SK-N-SH (cell line): ENCODE results near the gene STYXL1. TPM values are rescaled to one million over a fixed set of nuclear protein-coding genes. Genes with fewer than 3 reads are reported as not detected.

ENCODE experiments used
- CTCF ChIA-PET: fragments of 300-600, 350-600 bp; formaldehyde crosslinking; extraction: SDS; loops from one replicate; lab custom pipeline; 2021; lab: Yijun Ruan, JAX
- POLR2A ChIA-PET: fragments of 350-600 bp; sonication (Branson Sonifier 250); formaldehyde crosslinking; extraction: SDS; loops from one replicate; lab custom pipeline; 2020; ENCODE audit warnings: antibody characterized with exemption, inconsistent platforms; lab: Yijun Ruan, JAX
- DNase-seq: peaks from one replicate; pipeline ENCODE4 v3.0.0; 2012
- H2AFZ ChIP-seq: fragments of 200-600 bp; sonication (generic); 2 replicates; pipeline ENCODE4 v1.8.1; 2016; ENCODE audit warnings: antibody characterized with exemption, mild to moderate bottlenecking, low read depth
- H3F3A ChIP-seq: fragments of 200-600 bp; sonication (generic); replicated peaks from 2 replicates; pipeline ENCODE3; 2016; ENCODE audit warnings: antibody characterized with exemption, mild to moderate bottlenecking; ENCODE audit not compliant: insufficient read depth
- H3K27ac ChIP-seq, 2 experiments: fragments of 200-500 bp in 1 of 2; fragments of 200-600 bp in 1 of 2; sonication (Bioruptor generic) in 1 of 2; sonication (generic), shearing (Covaris generic) in 1 of 2; 2 replicates each; pipeline versions ENCODE4 v1.5.1 to v1.6.1; 2014 to 2016; ENCODE audit warnings: low read depth in 2 of 2, inconsistent platforms in 1 of 2, low read length in 1 of 2, mild to moderate bottlenecking in 1 of 2, mixed read lengths in 1 of 2
- H3K27me3 ChIP-seq: fragments of 200-600 bp; sonication (generic), shearing (Covaris generic); 2 replicates; pipeline ENCODE4 v1.6.1; 2016; ENCODE audit warnings: mixed run types; ENCODE audit not compliant: insufficient read depth
- H3K36me3 ChIP-seq, 2 experiments: fragments of 200-500 bp in 1 of 2; fragments of 200-600 bp in 1 of 2; sonication (Bioruptor generic) in 1 of 2; sonication (generic) in 1 of 2; replicated peaks in 1 of 2; 2 replicates each; pipeline versions ENCODE3 to v1.5.1; 2014 to 2016; ENCODE audit warnings: low read length in 1 of 2, mild to moderate bottlenecking in 1 of 2; ENCODE audit not compliant: insufficient read depth in 2 of 2, control insufficient read depth in 1 of 2
- H3K4me1 ChIP-seq, 2 experiments: fragments of 200-500 bp in 1 of 2; fragments of 200-600 bp in 1 of 2; sonication (Bioruptor generic) in 1 of 2; sonication (generic), shearing (Covaris generic) in 1 of 2; 2 replicates each; pipeline versions ENCODE4 v1.5.1 to v1.6.1; 2014 to 2016; ENCODE audit warnings: low read depth in 1 of 2, low read length in 1 of 2, mixed run types in 1 of 2; ENCODE audit not compliant: insufficient read depth in 2 of 2, control insufficient read depth in 1 of 2
- H3K4me2 ChIP-seq: fragments of 200-600 bp; sonication (generic), shearing (Covaris generic); 2 replicates; pipeline ENCODE4 v1.6.1; 2017; ENCODE audit warnings: mixed run types
- H3K4me3 ChIP-seq, 2 experiments: fragments of 200-500 bp in 1 of 2; fragments of 200-600 bp in 1 of 2; sonication (Bioruptor generic) in 1 of 2; sonication (generic), shearing (Covaris generic) in 1 of 2; 2 replicates each; pipeline versions ENCODE4 v1.5.1 to v1.8.1; 2014 to 2016; ENCODE audit warnings: low read depth in 2 of 2, inconsistent platforms in 1 of 2, low read length in 1 of 2, mild to moderate bottlenecking in 1 of 2, mixed read lengths in 1 of 2, moderate library complexity in 1 of 2
- H3K79me2 ChIP-seq: fragments of 200-600 bp; sonication (generic); 2 replicates; pipeline ENCODE4 v1.8.1; 2017; ENCODE audit warnings: mild to moderate bottlenecking; ENCODE audit not compliant: insufficient read depth
- H3K9ac ChIP-seq: fragments of 200-600 bp; sonication (generic); 2 replicates; pipeline ENCODE4 v1.6.1; 2017; ENCODE audit warnings: mixed run types
- H3K9me2 ChIP-seq: fragments of 200-600 bp; sonication (generic); 2 replicates; pipeline ENCODE4 v1.6.1; 2017; ENCODE audit warnings: mixed run types
- H3K9me3 ChIP-seq: fragments of 200-600 bp; sonication (generic); 2 replicates; pipeline ENCODE4 v1.6.1; 2017; ENCODE audit warnings: mixed run types, mild to moderate bottlenecking, moderate library complexity
- H4K20me1 ChIP-seq: fragments of 200-600 bp; sonication (generic); 2 replicates; pipeline ENCODE4 v1.6.1; 2017; ENCODE audit warnings: mild to moderate bottlenecking, mixed run types; ENCODE audit not compliant: insufficient read depth
- ELF1 ChIP-seq: IDR thresholded peaks from 2 replicates; pipeline ENCODE4 v1.4.0; 2012
- EP300 ChIP-seq, 2 experiments: IDR thresholded peaks; 2 replicates each; pipeline versions ENCODE4 v1.4.0 to v1.6.1; 2012; ENCODE audit warnings: borderline replicate concordance in 1 of 2, low read depth in 1 of 2, low read length in 1 of 2
- FOSL2 ChIP-seq: IDR thresholded peaks from 2 replicates; pipeline ENCODE4 v1.4.0; 2012; ENCODE audit warnings: low read depth, mild to moderate bottlenecking, moderate library complexity, borderline replicate concordance
- FOXJ3 ChIP-seq: sonication (generic); formaldehyde crosslinking; IDR thresholded peaks from 2 replicates; pipeline ENCODE4 v1.5.1; 2020; ENCODE audit warnings: mild to moderate bottlenecking, missing genetic modification reagents
- GABPA ChIP-seq: IDR thresholded peaks from 2 replicates; pipeline ENCODE4 v1.4.0; 2012; ENCODE audit warnings: low read depth, mild to moderate bottlenecking
- IRF3 ChIP-seq: fragments of 150-350 bp; IDR thresholded peaks from 2 replicates; pipeline ENCODE4 v1.6.1; 2016; ENCODE audit warnings: mild to moderate bottlenecking, low read depth, low read length
- MXI1 ChIP-seq: IDR thresholded peaks from 2 replicates; pipeline ENCODE4 v1.6.1; 2012; ENCODE audit warnings: mild to moderate bottlenecking, low read depth, low read length, improper control_type of control experiment
- NRF1 ChIP-seq: IDR thresholded peaks from 2 replicates; pipeline ENCODE4 v1.6.1; 2012; ENCODE audit warnings: low read depth, mild to moderate bottlenecking, low read length
- PBX3 ChIP-seq: IDR thresholded peaks from 2 replicates; pipeline ENCODE4; 2012
- RFX5 ChIP-seq: IDR thresholded peaks from 2 replicates; pipeline ENCODE4 v1.6.1; 2012; ENCODE audit warnings: mild to moderate bottlenecking, improper control_type of control experiment, low read length
- RXRA ChIP-seq: IDR thresholded peaks from 2 replicates; pipeline ENCODE4 v1.4.0; 2012; ENCODE audit warnings: low read depth, mild to moderate bottlenecking, borderline replicate concordance
- SIN3A ChIP-seq: IDR thresholded peaks from 2 replicates; pipeline ENCODE4 v1.6.1; 2012; ENCODE audit warnings: low read depth, mild to moderate bottlenecking, low read length, moderate library complexity, borderline replicate concordance
- TCF12 ChIP-seq: IDR thresholded peaks from 2 replicates; pipeline ENCODE4 v1.4.0; 2012
- TEAD4 ChIP-seq: IDR thresholded peaks from 2 replicates; pipeline ENCODE4 v1.4.0; 2012; ENCODE audit warnings: mild to moderate bottlenecking, borderline replicate concordance; ENCODE audit not compliant: insufficient read depth
- USF1 ChIP-seq: IDR thresholded peaks from 2 replicates; pipeline ENCODE4 v1.4.0; 2012; ENCODE audit warnings: low read depth, borderline replicate concordance
- YY1 ChIP-seq: IDR thresholded peaks from 2 replicates; pipeline ENCODE4 v1.4.0; 2012; ENCODE audit warnings: low read depth, mild to moderate bottlenecking
- ZBTB33 ChIP-seq: IDR thresholded peaks from 2 replicates; pipeline ENCODE4 v1.4.0; 2012; ENCODE audit warnings: low read depth, borderline replicate concordance
- WGBS: methylation state at CpG from one replicate; pipeline ENCODE4 v1.1.6; 2017; ENCODE audit warnings: low lambda C conversion rate; 5-methylcytosine and 5-hydroxymethylcytosine counted together
- polyA plus RNA-seq, 3 experiments: library from polyadenylated mRNA; depleted of rRNA; stranded (reverse); fragments of >200 nt; gene quantifications; 2 replicates each; pipeline ENCODE4 v1.2.3, GENCODE V29; 2012

Gene STYXL1
- polyA plus RNA-seq, 1 of the 3 experiments (the other 2 are of a cell fraction) = 86.6 TPM

DNA sequence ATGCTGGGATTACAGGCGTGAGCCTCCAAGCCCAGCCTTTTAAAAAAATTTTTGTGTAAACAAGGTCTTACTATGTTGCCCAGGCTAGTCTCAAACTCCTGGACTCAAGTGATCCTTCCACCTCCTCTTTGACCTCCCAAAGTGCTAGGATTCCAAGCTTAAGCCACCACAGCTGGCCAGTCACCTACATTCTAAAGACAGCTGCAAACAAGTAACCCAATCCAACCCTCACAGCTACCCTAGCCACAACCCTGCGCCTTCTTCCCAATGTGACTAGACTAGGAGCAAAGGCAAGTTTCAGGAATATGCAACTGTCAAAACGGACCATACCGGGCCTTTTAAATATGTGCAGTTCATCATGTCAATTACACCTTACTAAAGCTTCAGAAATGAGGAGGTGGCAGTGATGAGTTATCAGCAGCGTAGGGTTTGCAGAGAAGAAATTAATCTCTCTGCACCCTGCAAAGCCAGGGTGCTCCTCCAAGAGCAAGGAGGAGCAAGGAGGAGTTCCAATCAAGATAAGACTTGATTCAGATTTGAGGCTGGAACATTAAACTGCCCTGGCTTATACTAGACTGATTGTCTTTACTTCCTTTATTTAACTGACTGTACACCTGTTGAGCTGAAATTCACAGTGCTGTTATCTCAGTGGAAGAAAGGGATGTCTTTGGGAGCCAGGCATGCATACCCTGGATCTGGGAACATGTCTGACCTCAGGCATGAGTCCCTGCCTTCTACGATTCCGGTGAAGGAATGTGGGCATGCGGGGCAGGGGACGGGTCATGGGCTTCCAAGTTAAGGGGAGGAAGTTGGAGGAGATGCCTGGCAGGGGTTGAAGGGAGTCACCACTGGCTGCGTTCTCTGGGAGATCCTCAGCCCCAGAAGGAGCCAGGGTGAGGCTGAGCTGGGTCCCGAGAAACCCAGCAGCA lies 37.9 kb downstream of the STYXL1 start:
- no peaks in the 10 kb centered on the region for H4K20me1 ChIP-seq
- H3K9me2 ChIP-seq = no peaks in the 10 kb centered on the region
- CTCF ChIA-PET = interaction anchor here (0.8 to 6.1 kb wide), 4 partner anchors 11 to 144 kb away, joined by 3 to 36 read pairs (median 19); partner anchors contain the start of gene TMEM120A
- H3K4me2 ChIP-seq = no peak overlapping the region
- TF ChIP-seq NRF1 = no peak
- no peak for TF ChIP-seq TCF12
- TF ChIP-seq RFX5 = no peak
- no peak for TF ChIP-seq MXI1
- no peak for TF ChIP-seq ELF1
- TF ChIP-seq ZBTB33 = no peak
- TF ChIP-seq FOXJ3 (CRISPR knock-in tag) = no peak
- TF ChIP-seq SIN3A = no peak
- TF ChIP-seq EP300 (IDR thresholded peaks at IDR 0.05; ENCODE audit: borderline replicate concordance in 1 of 2, low read depth in 1 of 2, low read length in 1 of 2) = no peak
- TF ChIP-seq RXRA = no peak
- TF ChIP-seq TEAD4 = no peak
- no peak for TF ChIP-seq USF1
- TF ChIP-seq GABPA = no peak
- TF ChIP-seq YY1 = no peak
- TF ChIP-seq FOSL2 = no peak
- no peak for TF ChIP-seq PBX3
- no peak for TF ChIP-seq IRF3
- peaks cover 3 to 4% of the 10 kb centered on the region in 2 experiments for H3K36me3 ChIP-seq
- no peak for DNase-seq
- H3F3A ChIP-seq = no peaks in the 10 kb centered on the region
- no peaks in the 10 kb centered on the region for H3K27me3 ChIP-seq
- POLR2A ChIA-PET = interaction anchor here (0.6 kb wide), 1 partner anchor 145 kb away, joined by 5 read pairs; no protein-coding TSS in a partner anchor
- H3K9ac ChIP-seq = no peak overlapping the region
- H3K27ac ChIP-seq = no peak overlapping the region
- no peaks in the 10 kb centered on the region; a peak in 1 of 4 replicates for H3K4me1 ChIP-seq
- 0 out of 2 replicates have a peak, but pooled peaks cover 3% of the 10 kb centered on the region for H3K79me2 ChIP-seq
- 94% methylated on average over 11 of the region's 11 CpGs for WGBS
- H3K9me3 ChIP-seq = no peaks in the 10 kb centered on the region
- no peak overlapping the region for H2AFZ ChIP-seq
- H3K4me3 ChIP-seq = no peak overlapping the region
